Esophagus squamous epithelium (tissue), 4 donors: Measurements from ENCODE around the gene SMOC2. TPM values are rescaled to one million over a fixed set of nuclear protein-coding genes. Genes with fewer than 3 reads are reported as not detected.

Experiments
- total RNA-seq, 4 donors: library from RNA; depleted of rRNA; stranded (reverse); fragments of >200 nt; gene quantifications; one replicate each; pipeline ENCODE4 v1.1.0, GENCODE V29; 2016

SMOC2 gene
- total RNA-seq, 4 donors from 2014 or later = 1.9 to 35.5 (median 7.1) TPM

Other genes starting within 250 kb of the SMOC2 start
- gene DACT2, start 121.4 kb upstream of the SMOC2 start, total RNA-seq = 1 to 10 TPM in 3 of 4 donors, under 1 TPM in 1; 0.57 to 2.8 (median 1.9) TPM